Upper lobe of left lung (tissue), 4 donors: Measurements from ENCODE around the gene KLK1.

Experiments used
- CTCF ChIP-seq, 6 experiments: fragments of 450-650 bp in 4 of 6; fragments of 200-600 bp in 2 of 6; sonication (generic) in 2 of 6; IDR thresholded peaks; one replicate each; pipeline ENCODE4 v1.5.1; 2016 to 2019; ENCODE audit warnings: antibody characterized with exemption in 6 of 6
- EP300 ChIP-seq, 4 donors: sonication (generic); formaldehyde crosslinking; IDR thresholded peaks; one replicate each; pipeline ENCODE4 v1.5.1; 2017; ENCODE audit warnings: antibody characterized with exemption in 4 of 4, control low read depth in 2 of 4
- POLR2A ChIP-seq, 4 donors: fragments of 450-650 bp; IDR thresholded peaks; one replicate each; pipeline ENCODE4 v1.5.1; 2016 to 2017; ENCODE audit warnings: antibody characterized with exemption in 4 of 4, mild to moderate bottlenecking in 2 of 4
- POLR2AphosphoS5 ChIP-seq, 2 donors: sonication (generic); formaldehyde crosslinking; IDR thresholded peaks; one replicate each; pipeline ENCODE4 v1.5.1; 2017; ENCODE audit warnings: antibody characterized with exemption in 2 of 2

GRCh38 chr19:50779504-50780457, 43.8 kb downstream of the KLK1 start:
- no peak for TF ChIP-seq EP300 (IDR thresholded peaks at IDR 0.05)
- TF ChIP-seq CTCF (IDR thresholded peaks at IDR 0.05): no peak
- TF ChIP-seq POLR2AphosphoS5 (IDR thresholded peaks at IDR 0.05): no peak
- no peak for TF ChIP-seq POLR2A (IDR thresholded peaks at IDR 0.05)
